Measurements from ENCODE around the gene CRTC1. TPM values are rescaled to one million over a fixed set of nuclear protein-coding genes. Genes with fewer than 3 reads are reported as not detected.

The CRTC1 gene
- total RNA-seq, 4 donors from 2014 or later = 2.8 to 8.8 (median 3.7) TPM

- H3K27me3 ChIP-seq = no peaks in the 10 kb centered on the region
- DNase-seq (no peak), ATAC-seq (no peak)
- TF ChIP-seq CTCF (IDR thresholded peaks at IDR 0.05 in 4 of 5, conservative IDR thresholded peaks at IDR 0.05 in 1 of 5) (no peak), POLR2A (IDR thresholded peaks at IDR 0.05) (no peak)
- H3K9me3 ChIP-seq = no peaks in the 10 kb centered on the region
- H3K4me1 ChIP-seq = no peaks in the 10 kb centered on the region
- H3K36me3 ChIP-seq = no peaks in the 10 kb centered on the region
- no peak overlapping the region for H3K4me3 ChIP-seq
- in situ Hi-C loops (cut with MboI; ENCODE audit: low sequenced_read_pairs in 4 of 4) (no loop called here), intact Hi-C loops (cut with DNase I; ENCODE audit: low total_unique reads) (no loop called here)
- H3K27ac ChIP-seq = no peak overlapping the region
Measured at GRCh38 chr19:18751571-18751970, 68.1 kb downstream of the CRTC1 start.

GRCh38 chr19:18754501-18754900 lies 71.0 kb downstream of the CRTC1 start:
- in situ Hi-C loops (cut with MboI; ENCODE audit: low sequenced_read_pairs in 4 of 4) (no loop called here), intact Hi-C loops (cut with DNase I; ENCODE audit: low total_unique reads) (no loop called here)
- no peaks in the 10 kb centered on the region for H3K4me1 ChIP-seq
- DNase-seq (no peak), ATAC-seq (no peak)
- no peaks in the 10 kb centered on the region for H3K36me3 ChIP-seq
- H3K27me3 ChIP-seq = no peaks in the 10 kb centered on the region
- TF ChIP-seq CTCF (IDR thresholded peaks at IDR 0.05 in 4 of 5, conservative IDR thresholded peaks at IDR 0.05 in 1 of 5) = no peak
- TF ChIP-seq POLR2A (IDR thresholded peaks at IDR 0.05) = no peak
- H3K4me3 ChIP-seq = no peak overlapping the region
- H3K27ac ChIP-seq = no peak overlapping the region
- no peaks in the 10 kb centered on the region for H3K9me3 ChIP-seq

GRCh38 chr19:18756896-18757295 lies 73.4 kb downstream of the CRTC1 start:
- ATAC-seq = no peak
- TF ChIP-seq POLR2A (IDR thresholded peaks at IDR 0.05) (no peak), CTCF (IDR thresholded peaks at IDR 0.05 in 4 of 5, conservative IDR thresholded peaks at IDR 0.05 in 1 of 5) (no peak)
- in situ Hi-C loops (cut with MboI; ENCODE audit: low sequenced_read_pairs in 4 of 4) = no loop called here
- intact Hi-C loops (cut with DNase I; ENCODE audit: low total_unique reads) = no loop called here
- Histone ChIP-seq H3K27me3 (no peaks in the 10 kb centered on the region), H3K9me3 (no peaks in the 10 kb centered on the region), H3K27ac (no peak overlapping the region), H3K36me3 (no peaks in the 10 kb centered on the region), H3K4me1 (peaks cover 2 to 3% of the 10 kb centered on the region in 2 donors), H3K4me3 (no peak overlapping the region)
- DNase-seq = no peak

GRCh38 chr19:18759304-18759994 lies 76.0 kb downstream of the CRTC1 start:
- Histone ChIP-seq H3K27me3 (no peaks in the 10 kb centered on the region), H3K36me3 (no peaks in the 10 kb centered on the region), H3K4me1 (peaks cover 22 to 27% of the 10 kb centered on the region in 2 donors), H3K27ac (no peak overlapping the region), H3K9me3 (no peaks in the 10 kb centered on the region), H3K4me3 (no peak overlapping the region)
- no peak for ATAC-seq
- in situ Hi-C loops (cut with MboI; ENCODE audit: low sequenced_read_pairs in 4 of 4) = no loop called here
- no peak for TF ChIP-seq CTCF (IDR thresholded peaks at IDR 0.05 in 4 of 5, conservative IDR thresholded peaks at IDR 0.05 in 1 of 5)
- no peak for TF ChIP-seq POLR2A (IDR thresholded peaks at IDR 0.05)
- no peak for DNase-seq
- intact Hi-C loops (cut with DNase I; ENCODE audit: low total_unique reads) = no loop called here
